ENCODE results near the gene ADGRA1.

Gene ADGRA1

GRCh38 chr10:133122171-133122935 is 34.6 kb downstream of the ADGRA1 start:
- no peak for ATAC-seq
- TF ChIP-seq TCF4 (CRISPR knock-in tag; IDR thresholded peaks at IDR 0.05; ENCODE audit: borderline replicate concordance): no peak
- no peak for TF ChIP-seq ZC3H10 (CRISPR knock-in tag; IDR thresholded peaks at IDR 0.05)
- TF ChIP-seq ZFP3 (CRISPR knock-in tag; IDR thresholded peaks at IDR 0.05): no peak
- TF ChIP-seq CSRNP3 (CRISPR knock-in tag; IDR thresholded peaks at IDR 0.05): no peak
- no peak for TF ChIP-seq ESRRG (CRISPR knock-in tag; IDR thresholded peaks at IDR 0.05)
- no peak for TF ChIP-seq GLIS3 (CRISPR knock-in tag; IDR thresholded peaks at IDR 0.05)
- no peak for TF ChIP-seq OSR1 (CRISPR knock-in tag; IDR thresholded peaks at IDR 0.05)
- no peak for TF ChIP-seq CSDC2 (CRISPR knock-in tag; IDR thresholded peaks at IDR 0.05)
- TF ChIP-seq BACH2 (CRISPR knock-in tag; IDR thresholded peaks at IDR 0.05; ENCODE audit: borderline replicate concordance): no peak
- no peak for TF ChIP-seq TSHZ2 (CRISPR knock-in tag; IDR thresholded peaks at IDR 0.05)
- no peak for TF ChIP-seq PPARA (CRISPR knock-in tag; IDR thresholded peaks at IDR 0.05; ENCODE audit: borderline replicate concordance)
- TF ChIP-seq ISL1 (CRISPR knock-in tag; IDR thresholded peaks at IDR 0.05): no peak
- TF ChIP-seq CREB5 (CRISPR knock-in tag; IDR thresholded peaks at IDR 0.05; ENCODE audit: low read depth): no peak
- no peak for TF ChIP-seq POU6F1 (CRISPR knock-in tag; IDR thresholded peaks at IDR 0.05; ENCODE audit: borderline replicate concordance, low read depth)
- TF ChIP-seq PATZ1 (CRISPR knock-in tag; IDR thresholded peaks at IDR 0.05; ENCODE audit: borderline replicate concordance): no peak
- TF ChIP-seq ZNF70 (CRISPR knock-in tag; IDR thresholded peaks at IDR 0.05): no peak
- TF ChIP-seq ZNF8 (CRISPR knock-in tag; IDR thresholded peaks at IDR 0.05): no peak

- ATAC-seq: no peak
- TF ChIP-seq TCF4 (CRISPR knock-in tag; IDR thresholded peaks at IDR 0.05; ENCODE audit: borderline replicate concordance): no peak
- no peak for TF ChIP-seq CSDC2 (CRISPR knock-in tag; IDR thresholded peaks at IDR 0.05)
- TF ChIP-seq RARB (CRISPR knock-in tag; IDR thresholded peaks at IDR 0.05): no peak
- no peak for TF ChIP-seq BACH2 (CRISPR knock-in tag; IDR thresholded peaks at IDR 0.05; ENCODE audit: borderline replicate concordance)
- TF ChIP-seq GLIS3 (CRISPR knock-in tag; IDR thresholded peaks at IDR 0.05): no peak
- no peak for TF ChIP-seq ARNTL (CRISPR knock-in tag; IDR thresholded peaks at IDR 0.05; ENCODE audit: borderline replicate concordance, low read depth)
- no peak for TF ChIP-seq POU6F1 (CRISPR knock-in tag; IDR thresholded peaks at IDR 0.05; ENCODE audit: borderline replicate concordance, low read depth)
Observed at GRCh38 chr10:133123050-133123745, 35.5 kb downstream of the ADGRA1 start.
